WTC11 (cell line): ENCODE results near the gene RGS9. TPM values are rescaled to one million over a fixed set of nuclear protein-coding genes. Genes with fewer than 3 reads are reported as not detected.

Source experiments
- ATAC-seq: fragments of 200-7000 bp; cut with Tn5 transposase; 2 replicates; pipeline ENCODE4 v1.10.0; 2021; ENCODE audit warnings: mild to moderate bottlenecking, moderate library complexity
- CTCF ChIA-PET: fragments of 300-600 bp; sonication (Branson Sonifier 250); formaldehyde crosslinking; loops from one replicate; lab custom pipeline; 2021; ENCODE audit warnings: antibody characterized with exemption; lab: Charles Lee
- POLR2A ChIA-PET: fragments of 350-600 bp; sonication (Branson Sonifier 250); formaldehyde crosslinking; loops from one replicate; lab custom pipeline; 2021; ENCODE audit warnings: antibody characterized with exemption; lab: Charles Lee
- DNase-seq: peaks from one replicate; pipeline ENCODE4 v3.0.0; 2021; ENCODE audit warnings: low spot score
- H3K27ac Mint-ChIP-seq: 2 replicates; pipeline ENCODE4 v1.8.0; 2021; ENCODE audit warnings: mixed read lengths
- H3K27me3 Mint-ChIP-seq: 2 replicates; pipeline ENCODE4 v1.8.0; 2021; ENCODE audit warnings: low read depth, mild to moderate bottlenecking, moderate library complexity, mixed read lengths
- H3K36me3 Mint-ChIP-seq: 2 replicates; pipeline ENCODE4 v1.8.0; 2021; ENCODE audit warnings: mixed read lengths
- H3K4me1 Mint-ChIP-seq: 2 replicates; pipeline ENCODE4 v1.8.0; 2022; ENCODE audit warnings: mixed read lengths
- H3K4me3 Mint-ChIP-seq: 2 replicates; pipeline ENCODE4 v1.8.0; 2021; ENCODE audit warnings: mild to moderate bottlenecking, moderate library complexity, mixed read lengths
- H3K9me3 Mint-ChIP-seq: 2 replicates; pipeline ENCODE4 v1.8.0; 2021; ENCODE audit warnings: mixed read lengths
- FOXJ3 ChIP-seq: sonication (generic); formaldehyde crosslinking; IDR thresholded peaks from 2 replicates; pipeline ENCODE4 v1.9.0; 2021; ENCODE audit warnings: missing genetic modification reagents, mild to moderate bottlenecking, borderline replicate concordance
- NR1H2 ChIP-seq: sonication (generic); formaldehyde crosslinking; IDR thresholded peaks from 2 replicates; pipeline ENCODE4 v1.9.0; 2021; ENCODE audit warnings: mild to moderate bottlenecking, moderate library complexity, missing genetic modification reagents
- NR2C2 ChIP-seq: sonication (generic); formaldehyde crosslinking; IDR thresholded peaks from 2 replicates; pipeline ENCODE4 v1.8.0; 2022; ENCODE audit warnings: mild to moderate bottlenecking, missing genetic modification reagents
- PRRX2 ChIP-seq: fragments of 250-450 bp; sonication (Bioruptor Pico); IDR thresholded peaks from 2 replicates; pipeline ENCODE4 v1.8.0; 2021; ENCODE audit warnings: mild to moderate bottlenecking
- RORB ChIP-seq: fragments of 250-450 bp; sonication (Bioruptor Pico); IDR thresholded peaks from 2 replicates; pipeline ENCODE4 v1.9.0; 2021; ENCODE audit warnings: mild to moderate bottlenecking
- SMAD3 ChIP-seq: sonication (generic); formaldehyde crosslinking; IDR thresholded peaks from 2 replicates; pipeline ENCODE4 v1.8.0; 2022; ENCODE audit warnings: missing genetic modification reagents, mild to moderate bottlenecking, borderline replicate concordance
- TCF7 ChIP-seq: sonication (generic); formaldehyde crosslinking; IDR thresholded peaks from 2 replicates; pipeline ENCODE4 v1.8.0; 2022; ENCODE audit warnings: mild to moderate bottlenecking, low read depth, missing genetic modification reagents, moderate library complexity
- TP53 ChIP-seq: sonication (generic); formaldehyde crosslinking; IDR thresholded peaks from 2 replicates; pipeline ENCODE4 v1.8.1; 2023; ENCODE audit warnings: mild to moderate bottlenecking, missing genetic modification reagents
- ZNF416 ChIP-seq: fragments of 250-450 bp; sonication (Bioruptor Pico); IDR thresholded peaks from 2 replicates; pipeline ENCODE4 v1.9.0; 2021; ENCODE audit warnings: mild to moderate bottlenecking, inconsistent platforms
- total RNA-seq: library from RNA; stranded (reverse); gene quantifications from 3 replicates; pipeline ENCODE4 v1.2.3, GENCODE V29; 2021
- TF ChIP-seq, protein P1 (sequence below): fragments of 250-450 bp; sonication (Bioruptor Pico); IDR thresholded peaks from 2 replicates; pipeline ENCODE4 v2.1.2; 2022; ENCODE audit warnings: mild to moderate bottlenecking, moderate library complexity
- TF ChIP-seq, protein P2 (sequence below): fragments of 250-450 bp; sonication (Bioruptor Pico); IDR thresholded peaks from 2 replicates; pipeline ENCODE4 v1.9.0; 2021; ENCODE audit warnings: mild to moderate bottlenecking
- TF ChIP-seq, protein P3 (sequence below): sonication (generic); formaldehyde crosslinking; IDR thresholded peaks from 2 replicates; pipeline ENCODE4 v1.8.1; 2022; ENCODE audit warnings: missing genetic modification reagents, borderline replicate concordance
- TF ChIP-seq, protein P4 (sequence below): sonication (generic); formaldehyde crosslinking; IDR thresholded peaks from 2 replicates; pipeline ENCODE4 v1.8.1; 2023; ENCODE audit warnings: mild to moderate bottlenecking, moderate library complexity, missing genetic modification reagents
- TF ChIP-seq, protein P5 (sequence below): sonication (generic); formaldehyde crosslinking; IDR thresholded peaks from 2 replicates; pipeline ENCODE4 v1.8.0; 2023; ENCODE audit warnings: missing genetic modification reagents
- TF ChIP-seq, protein P6 (sequence below): sonication (generic); formaldehyde crosslinking; IDR thresholded peaks from 2 replicates; pipeline ENCODE4 v1.8.0; 2023; ENCODE audit warnings: missing genetic modification reagents, mild to moderate bottlenecking, borderline replicate concordance
- TF ChIP-seq, protein P7 (sequence below): fragments of 250-450 bp; sonication (Bioruptor Pico); IDR thresholded peaks from 2 replicates; pipeline ENCODE4 v1.8.0; 2021; ENCODE audit warnings: mild to moderate bottlenecking
- TF ChIP-seq, protein P8 (sequence below): fragments of 200-600 bp; IDR thresholded peaks from 2 replicates; pipeline ENCODE4 v1.8.0; 2022; ENCODE audit warnings: antibody characterized with exemption

The RGS9 gene
- total RNA-seq, 1 experiment from 2014 or later: 11.3 TPM

DNA sequence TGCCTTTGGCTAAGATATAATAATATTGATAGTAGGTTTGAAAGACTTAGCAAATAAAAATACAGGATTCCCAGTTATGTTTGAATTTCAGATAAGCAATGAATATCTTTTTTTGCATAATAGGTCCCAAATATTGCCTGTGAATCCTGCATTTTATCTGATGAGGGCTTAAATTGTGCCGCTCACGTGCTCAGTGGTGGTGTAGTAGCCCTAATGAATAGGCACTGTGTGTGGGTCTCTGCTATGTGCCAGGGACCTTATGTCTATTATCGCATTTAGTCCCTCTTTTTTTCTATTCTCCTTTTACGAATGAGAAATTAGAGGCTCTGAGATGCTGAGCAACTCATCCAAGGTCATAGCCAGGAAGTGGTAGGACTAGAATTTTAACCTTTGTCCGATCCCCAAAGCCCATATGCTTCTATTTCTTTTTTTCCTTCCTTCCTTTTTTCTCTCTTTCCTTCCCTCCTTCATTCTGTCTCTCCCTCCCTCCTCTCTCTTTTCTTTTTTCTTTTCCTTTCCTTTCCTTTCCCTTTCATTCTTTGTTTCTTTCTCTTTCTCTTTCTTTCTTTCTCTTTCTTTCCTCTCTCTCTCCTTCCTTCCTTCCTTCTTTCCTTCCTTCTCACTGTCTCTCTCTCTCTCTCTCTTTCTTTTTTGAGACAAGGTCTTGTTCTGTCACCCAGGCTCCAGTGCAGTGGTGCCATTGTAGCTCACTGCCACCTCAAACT lies 47.2 kb downstream of the RGS9 start:
- no peaks in the 10 kb centered on the region for H3K27me3 Mint-ChIP-seq
- peak overlapping the region; percentile 98 for H3K27ac Mint-ChIP-seq
- ChIA-PET POLR2A (interaction anchor here (0.8 to 1.0 kb wide), 2 partner anchors 8 to 46 kb away, joined by 3 read pairs; no protein-coding TSS in a partner anchor), CTCF (interaction anchor here (1.0 kb wide), 1 partner anchor 47 kb away, joined by 4 read pairs; the partner anchor contains the start of gene RGS9)
- H3K9me3 Mint-ChIP-seq: 0 out of 2 replicates have a peak, but pooled peaks cover 3% of the 10 kb centered on the region
- H3K4me3 Mint-ChIP-seq: no peak overlapping the region
- peaks cover 42% of the 10 kb centered on the region for H3K4me1 Mint-ChIP-seq
- TF ChIP-seq, protein P1, sequence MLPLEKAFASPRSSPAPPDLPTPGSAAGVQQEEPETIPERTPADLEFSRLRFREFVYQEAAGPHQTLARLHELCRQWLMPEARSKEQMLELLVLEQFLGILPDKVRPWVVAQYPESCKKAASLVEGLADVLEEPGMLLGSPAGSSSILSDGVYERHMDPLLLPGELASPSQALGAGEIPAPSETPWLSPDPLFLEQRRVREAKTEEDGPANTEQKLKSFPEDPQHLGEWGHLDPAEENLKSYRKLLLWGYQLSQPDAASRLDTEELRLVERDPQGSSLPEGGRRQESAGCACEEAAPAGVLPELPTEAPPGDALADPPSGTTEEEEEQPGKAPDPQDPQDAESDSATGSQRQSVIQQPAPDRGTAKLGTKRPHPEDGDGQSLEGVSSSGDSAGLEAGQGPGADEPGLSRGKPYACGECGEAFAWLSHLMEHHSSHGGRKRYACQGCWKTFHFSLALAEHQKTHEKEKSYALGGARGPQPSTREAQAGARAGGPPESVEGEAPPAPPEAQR: no peak
- TF ChIP-seq, protein P2, sequence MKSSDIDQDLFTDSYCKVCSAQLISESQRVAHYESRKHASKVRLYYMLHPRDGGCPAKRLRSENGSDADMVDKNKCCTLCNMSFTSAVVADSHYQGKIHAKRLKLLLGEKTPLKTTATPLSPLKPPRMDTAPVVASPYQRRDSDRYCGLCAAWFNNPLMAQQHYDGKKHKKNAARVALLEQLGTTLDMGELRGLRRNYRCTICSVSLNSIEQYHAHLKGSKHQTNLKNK (CRISPR knock-in tag): no peak
- TF ChIP-seq PRRX2: no peak
- no peak for TF ChIP-seq NR2C2
- no peak for TF ChIP-seq FOXJ3 (CRISPR knock-in tag)
- TF ChIP-seq, protein P3, sequence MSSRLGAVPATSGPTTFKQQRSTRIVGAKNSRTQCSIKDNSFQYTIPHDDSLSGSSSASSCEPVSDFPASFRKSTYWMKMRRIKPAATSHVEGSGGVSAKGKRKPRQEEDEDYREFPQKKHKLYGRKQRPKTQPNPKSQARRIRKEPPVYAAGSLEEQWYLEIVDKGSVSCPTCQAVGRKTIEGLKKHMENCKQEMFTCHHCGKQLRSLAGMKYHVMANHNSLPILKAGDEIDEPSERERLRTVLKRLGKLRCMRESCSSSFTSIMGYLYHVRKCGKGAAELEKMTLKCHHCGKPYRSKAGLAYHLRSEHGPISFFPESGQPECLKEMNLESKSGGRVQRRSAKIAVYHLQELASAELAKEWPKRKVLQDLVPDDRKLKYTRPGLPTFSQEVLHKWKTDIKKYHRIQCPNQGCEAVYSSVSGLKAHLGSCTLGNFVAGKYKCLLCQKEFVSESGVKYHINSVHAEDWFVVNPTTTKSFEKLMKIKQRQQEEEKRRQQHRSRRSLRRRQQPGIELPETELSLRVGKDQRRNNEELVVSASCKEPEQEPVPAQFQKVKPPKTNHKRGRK (CRISPR knock-in tag): peak; percentile 95; the same call in 1 of the 2 replicates
- TF ChIP-seq, protein P4, sequence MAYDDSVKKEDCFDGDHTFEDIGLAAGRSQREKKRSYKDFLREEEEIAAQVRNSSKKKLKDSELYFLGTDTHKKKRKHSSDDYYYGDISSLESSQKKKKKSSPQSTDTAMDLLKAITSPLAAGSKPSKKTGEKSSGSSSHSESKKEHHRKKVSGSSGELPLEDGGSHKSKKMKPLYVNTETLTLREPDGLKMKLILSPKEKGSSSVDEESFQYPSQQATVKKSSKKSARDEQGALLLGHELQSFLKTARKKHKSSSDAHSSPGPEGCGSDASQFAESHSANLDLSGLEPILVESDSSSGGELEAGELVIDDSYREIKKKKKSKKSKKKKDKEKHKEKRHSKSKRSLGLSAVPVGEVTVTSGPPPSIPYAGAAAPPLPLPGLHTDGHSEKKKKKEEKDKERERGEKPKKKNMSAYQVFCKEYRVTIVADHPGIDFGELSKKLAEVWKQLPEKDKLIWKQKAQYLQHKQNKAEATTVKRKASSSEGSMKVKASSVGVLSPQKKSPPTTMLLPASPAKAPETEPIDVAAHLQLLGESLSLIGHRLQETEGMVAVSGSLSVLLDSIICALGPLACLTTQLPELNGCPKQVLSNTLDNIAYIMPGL (CRISPR knock-in tag): no peak
- no peaks in the 10 kb centered on the region for H3K36me3 Mint-ChIP-seq
- DNase-seq: no peak
- ATAC-seq: no peak

DNA sequence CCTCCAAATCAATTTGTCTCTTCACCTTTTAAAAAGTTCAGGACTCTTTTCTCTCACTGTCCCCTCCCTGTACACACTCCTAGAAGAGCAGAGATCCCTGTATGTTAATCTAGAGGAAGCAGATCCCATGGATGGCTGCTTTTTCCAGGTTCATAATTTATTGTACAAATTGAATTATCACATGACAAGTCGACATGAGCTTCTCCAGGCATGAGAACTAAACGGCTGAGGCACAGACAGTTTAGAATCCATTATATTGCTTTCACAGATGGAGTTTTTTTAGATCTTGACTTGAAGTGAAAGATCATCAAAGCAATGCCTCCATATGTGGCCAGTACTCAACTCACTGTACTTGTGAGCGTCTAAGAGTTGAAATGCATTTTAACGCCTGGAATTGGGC lies 47.9 kb downstream of the RGS9 start:
- Mint-ChIP-seq H3K36me3 (no peaks in the 10 kb centered on the region), H3K27me3 (no peaks in the 10 kb centered on the region), H3K4me1 (peaks cover 42% of the 10 kb centered on the region), H3K4me3 (no peak overlapping the region), H3K27ac (peak overlapping the region; percentile 98), H3K9me3 (0 out of 2 replicates have a peak, but pooled peaks cover 3% of the 10 kb centered on the region)
- DNase-seq: no peak
- no peak for ATAC-seq
- POLR2A ChIA-PET: interaction anchor here (0.6 kb wide), 1 partner anchor 83 kb away, joined by 3 read pairs; no protein-coding TSS in a partner anchor
- CTCF ChIA-PET: interaction anchor here (1.0 to 1.7 kb wide), 4 partner anchors 12 to 90 kb away, joined by 3 to 6 read pairs (median 4); no protein-coding TSS in a partner anchor
- no peak for TF ChIP-seq ZNF416 (CRISPR knock-in tag)
- TF ChIP-seq, protein P5, sequence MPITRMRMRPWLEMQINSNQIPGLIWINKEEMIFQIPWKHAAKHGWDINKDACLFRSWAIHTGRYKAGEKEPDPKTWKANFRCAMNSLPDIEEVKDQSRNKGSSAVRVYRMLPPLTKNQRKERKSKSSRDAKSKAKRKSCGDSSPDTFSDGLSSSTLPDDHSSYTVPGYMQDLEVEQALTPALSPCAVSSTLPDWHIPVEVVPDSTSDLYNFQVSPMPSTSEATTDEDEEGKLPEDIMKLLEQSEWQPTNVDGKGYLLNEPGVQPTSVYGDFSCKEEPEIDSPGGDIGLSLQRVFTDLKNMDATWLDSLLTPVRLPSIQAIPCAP: no peak
- TF ChIP-seq, protein P3 (CRISPR knock-in tag): no peak
- no peak for TF ChIP-seq TP53 (CRISPR knock-in tag)
- TF ChIP-seq RORB: no peak
- TF ChIP-seq, protein P6, sequence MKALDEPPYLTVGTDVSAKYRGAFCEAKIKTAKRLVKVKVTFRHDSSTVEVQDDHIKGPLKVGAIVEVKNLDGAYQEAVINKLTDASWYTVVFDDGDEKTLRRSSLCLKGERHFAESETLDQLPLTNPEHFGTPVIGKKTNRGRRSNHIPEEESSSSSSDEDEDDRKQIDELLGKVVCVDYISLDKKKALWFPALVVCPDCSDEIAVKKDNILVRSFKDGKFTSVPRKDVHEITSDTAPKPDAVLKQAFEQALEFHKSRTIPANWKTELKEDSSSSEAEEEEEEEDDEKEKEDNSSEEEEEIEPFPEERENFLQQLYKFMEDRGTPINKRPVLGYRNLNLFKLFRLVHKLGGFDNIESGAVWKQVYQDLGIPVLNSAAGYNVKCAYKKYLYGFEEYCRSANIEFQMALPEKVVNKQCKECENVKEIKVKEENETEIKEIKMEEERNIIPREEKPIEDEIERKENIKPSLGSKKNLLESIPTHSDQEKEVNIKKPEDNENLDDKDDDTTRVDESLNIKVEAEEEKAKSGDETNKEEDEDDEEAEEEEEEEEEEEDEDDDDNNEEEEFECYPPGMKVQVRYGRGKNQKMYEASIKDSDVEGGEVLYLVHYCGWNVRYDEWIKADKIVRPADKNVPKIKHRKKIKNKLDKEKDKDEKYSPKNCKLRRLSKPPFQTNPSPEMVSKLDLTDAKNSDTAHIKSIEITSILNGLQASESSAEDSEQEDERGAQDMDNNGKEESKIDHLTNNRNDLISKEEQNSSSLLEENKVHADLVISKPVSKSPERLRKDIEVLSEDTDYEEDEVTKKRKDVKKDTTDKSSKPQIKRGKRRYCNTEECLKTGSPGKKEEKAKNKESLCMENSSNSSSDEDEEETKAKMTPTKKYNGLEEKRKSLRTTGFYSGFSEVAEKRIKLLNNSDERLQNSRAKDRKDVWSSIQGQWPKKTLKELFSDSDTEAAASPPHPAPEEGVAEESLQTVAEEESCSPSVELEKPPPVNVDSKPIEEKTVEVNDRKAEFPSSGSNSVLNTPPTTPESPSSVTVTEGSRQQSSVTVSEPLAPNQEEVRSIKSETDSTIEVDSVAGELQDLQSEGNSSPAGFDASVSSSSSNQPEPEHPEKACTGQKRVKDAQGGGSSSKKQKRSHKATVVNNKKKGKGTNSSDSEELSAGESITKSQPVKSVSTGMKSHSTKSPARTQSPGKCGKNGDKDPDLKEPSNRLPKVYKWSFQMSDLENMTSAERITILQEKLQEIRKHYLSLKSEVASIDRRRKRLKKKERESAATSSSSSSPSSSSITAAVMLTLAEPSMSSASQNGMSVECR (CRISPR knock-in tag): no peak
- no peak for TF ChIP-seq TCF7 (CRISPR knock-in tag)
- TF ChIP-seq SMAD3 (CRISPR knock-in tag): no peak
- TF ChIP-seq FOXJ3 (CRISPR knock-in tag): no peak
- TF ChIP-seq, protein P7, sequence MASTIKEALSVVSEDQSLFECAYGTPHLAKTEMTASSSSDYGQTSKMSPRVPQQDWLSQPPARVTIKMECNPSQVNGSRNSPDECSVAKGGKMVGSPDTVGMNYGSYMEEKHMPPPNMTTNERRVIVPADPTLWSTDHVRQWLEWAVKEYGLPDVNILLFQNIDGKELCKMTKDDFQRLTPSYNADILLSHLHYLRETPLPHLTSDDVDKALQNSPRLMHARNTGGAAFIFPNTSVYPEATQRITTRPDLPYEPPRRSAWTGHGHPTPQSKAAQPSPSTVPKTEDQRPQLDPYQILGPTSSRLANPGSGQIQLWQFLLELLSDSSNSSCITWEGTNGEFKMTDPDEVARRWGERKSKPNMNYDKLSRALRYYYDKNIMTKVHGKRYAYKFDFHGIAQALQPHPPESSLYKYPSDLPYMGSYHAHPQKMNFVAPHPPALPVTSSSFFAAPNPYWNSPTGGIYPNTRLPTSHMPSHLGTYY (CRISPR knock-in tag): no peak
- TF ChIP-seq, protein P8, sequence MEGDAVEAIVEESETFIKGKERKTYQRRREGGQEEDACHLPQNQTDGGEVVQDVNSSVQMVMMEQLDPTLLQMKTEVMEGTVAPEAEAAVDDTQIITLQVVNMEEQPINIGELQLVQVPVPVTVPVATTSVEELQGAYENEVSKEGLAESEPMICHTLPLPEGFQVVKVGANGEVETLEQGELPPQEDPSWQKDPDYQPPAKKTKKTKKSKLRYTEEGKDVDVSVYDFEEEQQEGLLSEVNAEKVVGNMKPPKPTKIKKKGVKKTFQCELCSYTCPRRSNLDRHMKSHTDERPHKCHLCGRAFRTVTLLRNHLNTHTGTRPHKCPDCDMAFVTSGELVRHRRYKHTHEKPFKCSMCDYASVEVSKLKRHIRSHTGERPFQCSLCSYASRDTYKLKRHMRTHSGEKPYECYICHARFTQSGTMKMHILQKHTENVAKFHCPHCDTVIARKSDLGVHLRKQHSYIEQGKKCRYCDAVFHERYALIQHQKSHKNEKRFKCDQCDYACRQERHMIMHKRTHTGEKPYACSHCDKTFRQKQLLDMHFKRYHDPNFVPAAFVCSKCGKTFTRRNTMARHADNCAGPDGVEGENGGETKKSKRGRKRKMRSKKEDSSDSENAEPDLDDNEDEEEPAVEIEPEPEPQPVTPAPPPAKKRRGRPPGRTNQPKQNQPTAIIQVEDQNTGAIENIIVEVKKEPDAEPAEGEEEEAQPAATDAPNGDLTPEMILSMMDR: no peak
- TF ChIP-seq NR1H2 (CRISPR knock-in tag): no peak
